Inferior parietal cortex (tissue), 1 donor: Measurements from ENCODE around the gene PRICKLE2.

Experiments
- DNase-seq: peaks from one replicate; pipeline ENCODE4 v3.0.0-alpha.2; 2016; ENCODE audit errors: extremely low spot score

The PRICKLE2 gene

DNA sequence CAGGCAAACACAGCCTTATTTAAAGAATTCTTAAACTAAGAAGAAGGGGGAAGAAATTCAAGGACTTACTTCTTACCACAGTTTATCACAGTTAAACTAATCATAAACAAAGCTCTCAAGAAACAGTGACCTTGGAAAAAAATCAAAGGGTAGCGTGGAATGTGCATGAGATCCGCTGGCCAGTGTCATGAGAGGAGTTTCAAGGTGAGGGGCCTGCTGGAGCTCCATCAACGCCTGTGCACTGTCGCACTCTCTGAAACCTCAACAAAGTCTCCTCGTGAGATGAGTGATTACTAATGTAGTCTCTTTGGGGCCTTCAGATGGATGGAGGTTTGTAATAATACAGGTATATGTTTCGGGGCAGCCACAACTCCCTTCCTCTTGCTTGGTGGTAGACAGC, 28.4 kb upstream of the PRICKLE2 start:
- no peak for DNase-seq

DNA sequence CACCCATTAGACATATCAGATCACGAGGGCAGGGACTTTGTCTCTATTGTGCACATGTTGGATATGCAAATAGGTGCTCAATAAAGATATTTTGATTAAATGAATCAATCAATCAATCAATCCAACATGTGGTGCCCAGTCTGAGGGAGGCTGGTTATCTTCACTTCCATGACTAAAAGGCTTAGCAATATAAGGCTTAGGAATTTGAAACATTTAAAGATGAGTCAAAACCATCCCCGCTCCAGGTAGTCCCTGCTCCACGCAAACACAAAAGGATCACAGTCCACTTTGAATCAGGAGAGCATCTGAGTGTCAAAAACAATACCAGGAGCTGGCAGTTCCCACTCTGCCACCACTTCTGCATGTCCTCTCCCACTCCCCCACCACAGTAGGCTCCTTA, 25.8 kb upstream of the PRICKLE2 start:
- DNase-seq = no peak

DNA sequence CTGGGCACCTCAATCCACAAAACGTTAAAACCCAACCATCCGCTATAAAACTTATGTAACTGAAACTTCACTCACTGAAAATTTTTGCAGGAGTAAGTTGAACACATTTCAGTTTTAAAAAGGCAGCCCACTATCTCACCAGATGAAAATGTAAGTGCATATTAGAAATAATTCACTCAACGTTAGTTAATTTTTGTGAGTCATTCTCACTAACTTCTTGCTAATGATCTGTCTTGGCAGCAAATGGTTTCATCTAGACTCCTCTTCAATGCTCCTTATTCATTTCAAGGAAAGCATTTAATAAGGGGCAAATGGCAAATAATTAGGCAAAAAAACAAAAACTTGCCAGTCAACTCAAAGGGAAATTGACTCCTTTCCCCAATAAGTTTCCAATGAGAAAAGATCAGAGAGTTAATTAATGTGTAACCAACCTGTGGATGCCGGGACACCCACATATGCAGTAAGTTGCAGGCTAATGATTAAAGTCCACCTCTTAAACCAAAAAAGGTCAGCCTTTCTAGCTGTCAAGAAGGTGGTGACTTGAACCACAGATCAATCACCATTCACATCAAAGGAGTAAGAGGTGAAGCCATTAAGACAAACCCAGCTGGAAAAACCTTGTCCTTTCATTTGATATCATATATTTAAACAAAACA, 22.9 kb upstream of the PRICKLE2 start:
- DNase-seq = no peak

DNA sequence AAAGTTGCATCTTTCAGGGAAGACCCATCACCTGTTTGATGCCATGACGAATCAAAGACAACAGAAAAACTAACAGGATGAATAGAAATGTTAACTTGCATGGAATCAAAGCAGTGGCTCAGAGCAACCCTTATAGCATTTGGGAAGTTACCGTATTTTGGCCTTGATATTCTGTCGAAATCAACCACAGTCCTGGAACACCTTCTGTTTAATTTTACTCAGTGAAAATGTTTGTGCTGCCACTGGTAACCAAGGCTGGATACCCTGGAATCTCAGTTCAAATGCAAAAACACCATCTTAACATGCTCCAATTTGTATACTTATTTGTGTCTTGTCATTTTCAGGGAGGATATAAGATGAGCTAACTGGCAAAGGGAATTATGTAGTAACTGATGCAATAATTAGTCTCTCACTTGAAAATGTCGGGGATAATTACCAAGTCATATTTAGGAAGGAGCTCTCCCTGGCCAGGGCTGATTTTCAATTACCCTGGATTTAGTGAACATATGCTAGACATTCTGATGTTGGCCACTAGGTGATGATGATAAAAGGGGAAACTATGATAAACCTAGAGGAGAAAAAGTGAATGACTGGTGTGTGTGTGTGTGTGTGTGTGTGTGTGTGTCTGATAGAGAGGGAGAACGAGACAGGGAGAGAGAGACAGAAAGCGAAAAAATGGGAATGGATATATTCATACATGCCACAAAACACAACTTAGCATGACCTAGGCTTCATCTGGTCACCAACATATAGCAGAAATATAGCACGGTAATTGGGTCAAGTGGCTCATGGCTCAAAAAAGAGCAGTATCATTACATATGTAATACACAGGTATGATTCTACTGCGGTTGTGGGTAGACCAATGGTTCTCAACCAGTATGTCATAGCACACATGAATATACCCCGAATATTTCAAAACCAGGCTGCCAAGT, 19.0 kb upstream of the PRICKLE2 start:
- no peak for DNase-seq

DNA sequence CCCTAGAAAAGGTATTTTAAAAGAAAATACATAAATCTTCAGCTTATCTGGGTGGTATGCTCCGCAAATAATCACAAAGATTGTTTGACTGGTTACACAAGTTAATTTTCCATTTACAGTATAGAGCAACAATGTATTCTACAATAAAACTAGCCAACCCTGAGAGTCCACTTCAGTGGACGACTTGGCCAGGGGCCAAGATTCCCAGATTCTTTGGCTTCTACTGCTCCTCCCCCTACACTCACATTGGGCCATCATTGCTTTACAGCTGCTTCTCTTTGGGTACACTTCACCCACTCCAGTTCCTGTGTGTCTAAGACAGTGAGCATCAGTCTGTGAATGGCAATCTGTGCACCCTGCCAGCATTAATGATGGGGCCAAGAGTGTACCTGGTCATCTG, 17.2 kb upstream of the PRICKLE2 start:
- no peak for DNase-seq

DNA sequence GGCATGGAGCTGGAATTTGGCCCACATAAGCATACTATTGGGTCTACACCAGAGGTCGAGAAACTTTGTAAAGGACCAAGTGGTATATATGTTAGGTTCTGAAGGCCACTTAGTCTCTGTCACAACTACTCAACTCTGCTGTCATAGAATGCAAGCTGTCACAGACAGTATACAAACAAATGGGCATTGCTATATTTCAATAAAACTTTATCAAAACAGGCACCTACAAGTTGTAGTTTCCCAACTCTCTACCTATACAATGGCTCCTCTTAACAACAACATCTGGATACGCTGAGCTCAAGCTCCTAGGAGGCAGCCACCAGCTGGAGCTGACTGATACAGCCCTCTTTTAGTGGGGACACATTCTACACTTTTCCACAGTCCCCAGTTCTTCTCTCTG, 15.7 kb upstream of the PRICKLE2 start:
- no peak for DNase-seq

DNA sequence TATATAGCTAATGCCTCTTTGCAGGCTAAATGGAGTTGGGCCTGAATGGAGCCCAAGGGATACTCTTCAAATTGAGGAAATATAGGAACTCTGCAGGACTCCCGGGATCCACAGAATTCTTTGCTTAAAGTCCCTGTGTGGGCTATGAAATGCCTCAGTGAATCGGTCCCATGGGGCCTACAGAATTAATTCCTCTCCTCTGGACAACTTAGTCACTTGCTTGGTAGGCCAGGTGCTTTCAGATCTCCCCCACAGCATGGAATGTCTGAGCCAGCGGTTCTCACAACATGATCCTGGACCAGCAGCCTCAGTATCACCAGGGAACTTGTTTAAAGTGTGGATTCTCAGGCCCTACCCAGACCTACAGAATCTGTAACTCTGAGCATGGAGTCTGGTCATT, 15.1 kb upstream of the PRICKLE2 start:
- no peak for DNase-seq

DNA sequence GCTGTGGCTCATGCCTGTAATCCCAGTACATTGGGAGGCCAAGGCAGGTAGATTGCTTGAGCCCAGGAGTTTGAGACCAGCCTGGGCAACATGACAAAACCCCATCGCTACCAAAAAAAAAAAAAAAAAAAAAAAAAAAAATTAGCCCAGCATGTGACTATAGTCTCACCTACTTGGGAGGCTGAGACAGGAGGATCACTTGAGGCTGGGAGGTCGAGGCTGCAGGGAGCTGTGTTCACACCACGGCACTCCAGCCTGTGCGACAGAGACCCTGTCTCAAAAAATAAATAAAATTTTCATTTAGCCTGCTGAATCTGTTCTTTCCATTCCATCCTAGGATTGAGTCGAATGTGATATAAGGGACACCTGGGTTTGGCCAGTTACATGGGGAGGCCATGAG, 14.6 kb upstream of the PRICKLE2 start:
- no peak for DNase-seq

DNA sequence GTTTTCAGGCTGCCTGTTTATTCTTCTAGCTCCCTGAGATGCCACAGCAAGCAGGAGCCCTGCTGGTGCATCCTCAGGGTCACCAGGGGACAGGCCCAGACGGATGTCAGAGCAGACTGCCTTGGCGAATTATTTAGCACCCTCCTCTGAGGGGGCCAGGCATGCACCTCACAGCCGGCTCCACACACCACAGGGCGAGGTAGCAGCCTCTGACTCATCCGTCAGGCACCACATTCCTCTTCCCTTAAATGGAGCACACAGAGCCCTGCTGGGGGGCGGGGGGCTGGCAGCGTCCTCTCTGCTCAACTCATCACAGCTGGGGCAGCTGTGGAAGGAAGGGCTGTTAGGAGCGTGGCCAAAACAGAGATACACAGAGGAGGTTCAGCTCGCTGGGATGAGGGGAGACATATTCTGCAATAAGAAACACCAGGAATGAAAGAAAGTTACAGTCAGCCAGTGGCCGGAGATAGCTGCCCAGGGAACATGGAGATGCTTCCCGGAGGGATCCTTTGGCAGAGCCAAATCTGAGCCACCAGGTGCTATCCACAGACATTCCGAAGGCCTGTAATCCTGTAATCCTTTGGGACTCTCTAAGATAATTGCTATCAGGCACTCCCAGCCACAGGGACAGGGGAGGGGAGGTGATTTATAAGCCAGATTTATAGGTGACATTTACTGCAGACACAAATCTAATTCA, 13.9 kb upstream of the PRICKLE2 start:
- no peak for DNase-seq

DNA sequence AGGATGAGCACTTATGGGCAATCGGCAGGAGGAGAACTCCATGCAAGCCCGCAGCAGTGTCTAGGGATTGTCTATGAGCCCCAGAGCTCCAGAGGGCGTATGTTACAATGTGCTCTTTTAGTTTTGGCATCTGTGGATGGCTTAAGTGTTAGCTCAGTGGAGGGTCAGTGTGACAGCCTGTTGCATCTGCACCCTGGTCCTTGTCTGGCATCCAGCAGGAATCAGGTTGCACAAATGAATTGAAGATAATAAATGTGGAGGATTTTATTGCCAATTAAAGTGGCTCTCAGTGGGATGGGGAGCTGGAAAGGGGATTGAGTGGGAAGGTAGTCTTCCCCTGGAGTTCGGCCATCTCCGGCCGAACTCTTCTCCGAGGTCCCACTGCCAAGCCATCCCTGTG, 11.8 kb upstream of the PRICKLE2 start:
- DNase-seq = no peak

DNA sequence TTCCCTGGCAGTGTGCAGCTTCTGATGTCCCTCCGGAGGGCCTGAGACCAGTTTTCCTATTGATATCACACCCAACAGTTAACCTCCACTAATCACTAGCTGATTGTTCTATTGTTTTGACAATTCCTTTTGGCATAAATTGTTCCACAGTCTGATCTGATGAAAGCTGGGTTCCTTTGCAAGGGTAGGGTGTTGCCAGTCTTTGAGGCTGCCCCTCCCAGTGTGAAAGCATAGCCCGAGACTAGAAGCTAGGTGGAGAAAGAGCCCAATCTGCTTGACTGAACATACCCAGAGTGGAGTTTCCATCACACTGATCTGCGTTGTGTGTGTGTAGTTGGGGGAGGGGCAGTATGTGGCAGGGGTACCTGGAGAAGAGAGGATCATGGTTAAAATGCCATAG, 10.3 kb upstream of the PRICKLE2 start:
- DNase-seq = no peak

DNA sequence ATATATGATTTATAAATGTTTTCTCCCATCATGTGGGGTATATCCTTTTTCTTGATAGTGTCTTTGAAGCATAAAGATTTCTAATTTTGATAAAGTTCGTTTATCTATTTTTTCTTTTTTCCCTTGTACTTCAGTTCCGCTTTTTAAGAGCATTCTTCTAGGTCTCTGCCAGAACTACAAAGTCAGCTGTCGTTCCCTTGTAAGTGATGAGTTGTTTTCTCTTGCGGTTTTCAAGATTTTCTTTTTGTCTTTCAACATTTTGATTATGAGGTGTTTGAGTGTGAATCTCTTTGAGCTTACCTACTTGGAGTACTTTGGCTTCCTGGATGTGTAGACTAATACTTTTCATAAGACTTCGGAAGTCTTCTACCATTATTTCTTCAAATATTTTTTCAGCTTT, 9.3 kb upstream of the PRICKLE2 start:
- no peak for DNase-seq

DNA sequence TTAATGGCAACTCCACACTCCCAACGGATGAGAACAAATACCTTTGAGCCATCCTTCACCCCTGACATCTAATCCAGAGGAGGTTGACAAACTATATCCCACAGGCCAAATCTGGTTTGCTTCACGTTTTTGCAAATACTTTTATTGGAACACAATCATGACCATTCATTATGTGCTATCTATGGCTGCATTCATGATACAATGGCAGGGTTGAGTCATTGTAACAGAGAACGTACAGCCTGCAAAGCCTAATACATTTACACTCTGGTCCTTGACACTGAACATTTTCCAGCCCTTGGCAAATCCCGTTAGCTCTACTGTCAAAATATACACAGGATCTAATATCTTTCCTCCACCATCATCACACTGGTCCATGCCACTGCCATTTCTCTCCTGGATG, 7.6 kb upstream of the PRICKLE2 start:
- DNase-seq = no peak

DNA sequence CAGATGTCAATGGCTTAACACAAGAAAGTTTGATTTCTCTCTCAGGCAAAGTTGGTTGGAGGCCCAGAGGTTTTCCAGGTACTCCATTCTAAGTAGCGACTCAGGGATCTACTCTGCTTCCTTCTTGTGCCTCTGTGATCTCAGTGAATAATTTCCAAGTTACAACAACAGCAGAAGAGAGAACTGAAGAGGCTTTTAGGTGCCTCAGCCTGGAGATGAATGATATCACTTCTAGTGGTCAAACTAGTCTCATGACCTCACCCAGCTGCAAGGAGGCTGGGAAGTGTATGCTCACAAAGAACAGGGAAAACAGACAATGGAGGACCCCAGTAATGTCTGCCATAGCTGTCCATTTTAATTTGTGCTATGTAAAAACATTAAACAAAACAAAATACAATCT, 4.6 kb upstream of the PRICKLE2 start:
- DNase-seq = no peak

DNA sequence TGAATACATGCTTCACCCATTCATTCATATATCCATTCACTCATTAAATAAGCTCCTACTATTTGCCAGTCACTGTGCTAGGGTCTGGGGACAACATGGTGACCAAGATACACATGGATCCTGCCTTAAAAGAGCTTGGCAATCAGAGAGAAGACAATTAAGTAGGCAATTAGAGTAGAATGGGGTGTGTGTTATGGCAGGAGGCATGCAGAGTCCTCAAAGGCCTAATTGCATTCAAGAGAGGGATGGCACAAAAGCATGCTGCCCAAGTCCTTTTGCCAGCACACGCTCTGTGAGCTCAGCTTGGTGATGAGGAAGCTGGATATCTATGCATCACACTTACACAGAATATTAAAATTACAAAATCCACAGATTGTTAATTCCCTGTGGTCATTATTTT, 2.8 kb upstream of the PRICKLE2 start:
- DNase-seq = no peak

DNA sequence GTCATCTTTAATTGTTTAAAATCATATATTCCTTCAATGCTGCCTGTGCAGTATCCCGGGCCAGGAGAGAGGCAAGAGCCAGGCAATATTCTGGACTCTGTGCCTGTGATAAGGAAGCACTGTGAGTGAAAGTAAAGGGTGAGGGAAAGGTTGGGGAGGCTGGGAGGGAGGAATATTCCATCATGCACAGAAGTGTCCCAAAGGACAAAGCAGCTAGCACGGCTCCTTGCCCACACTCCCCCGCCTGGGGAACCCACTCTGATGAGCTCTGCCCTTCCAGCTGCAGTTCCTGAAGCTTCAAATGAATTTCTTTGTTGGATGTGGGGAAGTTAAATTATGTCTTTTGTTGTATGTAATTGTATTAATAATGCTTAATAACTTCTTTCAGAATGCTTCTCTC, 1.5 kb upstream of the PRICKLE2 start:
- DNase-seq = no peak

DNA sequence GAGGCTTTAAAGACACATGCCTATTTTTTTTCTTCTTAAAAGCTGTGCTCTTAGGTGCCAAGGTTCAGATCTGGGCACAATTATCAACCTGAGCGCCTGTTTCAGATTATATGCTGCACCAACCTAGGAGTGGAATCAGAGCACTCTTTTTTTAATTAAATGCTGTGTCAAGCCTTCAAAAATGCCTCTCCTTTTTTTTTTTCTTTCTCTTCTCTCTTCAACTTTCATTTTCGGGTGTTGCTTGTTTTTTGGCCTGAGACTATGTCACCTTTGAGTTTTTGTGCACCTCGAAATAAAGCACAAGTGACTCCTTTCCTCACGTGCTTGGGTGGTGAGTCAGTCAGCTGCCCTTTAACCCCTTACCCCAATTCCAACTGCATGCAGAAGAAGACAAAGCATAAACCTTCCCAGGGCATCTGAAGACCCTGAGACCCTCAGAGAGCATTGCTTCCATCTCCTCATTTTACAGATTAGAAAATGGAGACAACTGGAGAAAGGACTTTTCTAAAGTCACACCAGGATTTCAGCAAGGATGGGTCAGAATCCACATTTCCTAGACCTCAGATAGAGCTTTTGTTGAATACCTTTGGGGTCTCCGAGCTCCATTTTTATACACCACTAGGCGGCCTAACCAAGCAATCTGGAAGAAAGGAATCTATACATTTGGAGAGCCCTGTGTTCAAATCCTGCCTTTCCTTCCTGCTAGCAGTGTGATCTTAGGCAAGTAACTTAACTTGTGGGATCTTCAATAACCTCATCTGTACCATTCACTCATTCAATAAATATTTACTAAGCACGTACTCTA, 631 bp upstream of the PRICKLE2 start:
- no peak for DNase-seq

DNA sequence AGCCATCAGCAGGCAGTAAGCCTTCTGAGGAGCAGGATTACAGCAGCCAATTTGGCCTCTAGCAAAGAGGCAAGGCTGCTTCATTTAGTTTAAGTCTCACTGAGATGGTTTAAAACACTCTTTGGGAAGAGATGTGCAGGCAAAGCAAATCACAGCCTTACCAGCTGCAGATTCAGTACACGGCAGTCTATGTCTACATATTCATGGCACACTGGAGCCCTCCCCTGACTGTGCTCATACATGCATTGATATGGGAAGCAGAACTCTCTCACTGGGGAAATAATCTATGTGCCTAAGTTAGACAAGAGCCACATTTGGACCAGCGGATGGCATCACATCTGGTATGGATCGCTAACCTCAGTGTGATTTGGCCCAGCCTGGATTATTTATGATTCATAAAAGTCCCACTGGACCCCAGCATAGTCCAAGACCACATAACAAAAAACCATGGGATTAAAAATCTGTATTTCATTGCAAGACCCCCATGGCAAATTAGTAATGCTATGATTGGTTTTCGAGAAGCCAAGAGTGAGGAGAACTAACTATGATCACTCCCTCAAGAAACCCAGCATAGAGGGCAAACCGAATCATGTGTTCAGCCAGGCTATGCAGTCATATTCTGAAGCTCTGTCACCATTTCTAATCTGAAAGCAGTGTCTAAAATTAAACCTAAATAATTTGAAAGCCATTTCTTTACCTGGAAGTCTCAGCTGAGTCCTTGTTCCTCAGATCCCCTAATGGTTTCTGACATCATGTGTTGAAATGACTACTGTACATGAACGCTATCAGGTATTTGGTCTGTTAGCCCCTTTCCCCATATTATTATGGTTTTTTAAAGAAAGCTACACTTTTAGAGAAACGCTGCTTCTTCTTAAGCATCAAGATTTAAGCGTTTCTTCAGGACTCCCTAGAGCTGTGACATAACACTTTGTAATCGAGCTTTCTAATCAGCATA, 1.2 kb downstream of the PRICKLE2 start:
- DNase-seq = peak; percentile 64

DNA sequence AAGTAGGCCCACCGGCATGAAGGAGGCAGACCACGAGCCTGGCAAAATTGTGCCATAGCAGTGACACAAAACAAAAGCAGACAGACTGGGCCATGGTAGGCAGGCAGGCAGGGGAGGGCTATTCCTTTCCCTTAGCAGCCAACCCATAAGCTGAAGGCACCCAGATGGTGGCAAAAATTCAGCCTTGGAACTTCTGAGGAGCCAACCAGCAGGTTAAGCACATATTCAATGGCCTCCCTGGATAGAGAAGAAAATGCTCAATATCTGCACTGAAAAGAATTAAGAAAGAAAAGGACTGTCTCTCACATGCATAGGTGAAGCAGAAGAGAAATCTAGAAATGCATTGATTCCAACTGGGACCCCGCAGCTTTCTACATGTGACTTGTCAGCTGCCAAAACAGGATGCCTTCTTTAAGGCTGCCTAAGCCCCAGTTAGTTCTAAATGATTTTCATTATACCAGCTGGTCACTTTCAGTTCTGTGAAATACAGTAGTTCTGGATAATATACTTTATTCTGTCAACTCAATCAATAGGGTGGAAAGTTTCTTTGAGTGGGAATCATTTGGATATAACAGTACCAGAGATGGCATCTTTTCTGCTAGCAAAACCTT, 2.7 kb downstream of the PRICKLE2 start:
- DNase-seq = peak; percentile 32

DNA sequence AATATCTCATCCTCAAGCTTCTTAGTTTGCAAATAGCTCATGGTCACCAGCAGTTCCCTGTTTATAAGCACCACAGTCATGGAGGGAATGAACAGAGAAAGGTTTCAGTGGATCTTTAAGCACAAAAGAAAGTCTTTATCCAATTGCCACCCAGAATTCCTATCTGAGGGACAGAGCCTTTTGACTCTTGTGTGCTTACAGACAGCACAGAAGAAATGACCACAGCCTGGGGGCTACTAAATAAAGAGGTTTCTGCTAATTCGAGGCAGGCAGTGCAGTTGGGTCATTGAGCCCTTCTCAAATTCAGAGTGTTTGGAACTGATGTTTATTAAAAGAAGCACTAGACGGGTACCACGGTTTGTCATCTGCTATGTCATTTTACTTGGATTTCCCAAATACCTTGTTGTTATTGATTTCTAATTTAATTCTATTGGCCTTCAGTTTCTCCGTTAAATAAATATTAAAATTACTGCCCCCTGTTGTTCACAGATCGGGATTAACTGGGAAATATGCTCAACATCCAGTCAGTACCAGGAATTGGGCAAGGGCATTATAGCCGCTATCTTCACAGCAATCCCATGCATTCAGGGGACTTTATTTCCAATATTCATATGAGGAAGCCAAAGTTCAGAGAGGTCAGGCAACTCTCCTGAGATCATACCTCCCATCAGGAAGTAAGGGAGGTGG, 3.6 kb downstream of the PRICKLE2 start:
- peak; percentile 43 for DNase-seq
